SK-N-SH (cell line): ENCODE results near the gene C15orf40. TPM values are rescaled to one million over a fixed set of nuclear protein-coding genes. Genes with fewer than 3 reads are reported as not detected.

Experiments used
- CTCF ChIA-PET: fragments of 300-600, 350-600 bp; formaldehyde crosslinking; extraction: SDS; loops from one replicate; lab custom pipeline; 2021; lab: Yijun Ruan, JAX
- POLR2A ChIA-PET: fragments of 350-600 bp; sonication (Branson Sonifier 250); formaldehyde crosslinking; extraction: SDS; loops from one replicate; lab custom pipeline; 2020; ENCODE audit warnings: antibody characterized with exemption, inconsistent platforms; lab: Yijun Ruan, JAX
- DNase-seq: peaks from one replicate; pipeline ENCODE4 v3.0.0; 2012
- H2AFZ ChIP-seq: fragments of 200-600 bp; sonication (generic); 2 replicates; pipeline ENCODE4 v1.8.1; 2016; ENCODE audit warnings: antibody characterized with exemption, mild to moderate bottlenecking, low read depth
- H3F3A ChIP-seq: fragments of 200-600 bp; sonication (generic); replicated peaks from 2 replicates; pipeline ENCODE3; 2016; ENCODE audit warnings: antibody characterized with exemption, mild to moderate bottlenecking; ENCODE audit not compliant: insufficient read depth
- H3K27ac ChIP-seq, 2 experiments: fragments of 200-500 bp in 1 of 2; fragments of 200-600 bp in 1 of 2; sonication (Bioruptor generic) in 1 of 2; sonication (generic), shearing (Covaris generic) in 1 of 2; 2 replicates each; pipeline versions ENCODE4 v1.5.1 to v1.6.1; 2014 to 2016; ENCODE audit warnings: low read depth in 2 of 2, inconsistent platforms in 1 of 2, low read length in 1 of 2, mild to moderate bottlenecking in 1 of 2, mixed read lengths in 1 of 2
- H3K27me3 ChIP-seq: fragments of 200-600 bp; sonication (generic), shearing (Covaris generic); 2 replicates; pipeline ENCODE4 v1.6.1; 2016; ENCODE audit warnings: mixed run types; ENCODE audit not compliant: insufficient read depth
- H3K36me3 ChIP-seq, 2 experiments: fragments of 200-500 bp in 1 of 2; fragments of 200-600 bp in 1 of 2; sonication (Bioruptor generic) in 1 of 2; sonication (generic) in 1 of 2; replicated peaks in 1 of 2; 2 replicates each; pipeline versions ENCODE3 to v1.5.1; 2014 to 2016; ENCODE audit warnings: low read length in 1 of 2, mild to moderate bottlenecking in 1 of 2; ENCODE audit not compliant: insufficient read depth in 2 of 2, control insufficient read depth in 1 of 2
- H3K4me1 ChIP-seq, 2 experiments: fragments of 200-500 bp in 1 of 2; fragments of 200-600 bp in 1 of 2; sonication (Bioruptor generic) in 1 of 2; sonication (generic), shearing (Covaris generic) in 1 of 2; 2 replicates each; pipeline versions ENCODE4 v1.5.1 to v1.6.1; 2014 to 2016; ENCODE audit warnings: low read depth in 1 of 2, low read length in 1 of 2, mixed run types in 1 of 2; ENCODE audit not compliant: insufficient read depth in 2 of 2, control insufficient read depth in 1 of 2
- H3K4me2 ChIP-seq: fragments of 200-600 bp; sonication (generic), shearing (Covaris generic); 2 replicates; pipeline ENCODE4 v1.6.1; 2017; ENCODE audit warnings: mixed run types
- H3K4me3 ChIP-seq, 2 experiments: fragments of 200-500 bp in 1 of 2; fragments of 200-600 bp in 1 of 2; sonication (Bioruptor generic) in 1 of 2; sonication (generic), shearing (Covaris generic) in 1 of 2; 2 replicates each; pipeline versions ENCODE4 v1.5.1 to v1.8.1; 2014 to 2016; ENCODE audit warnings: low read depth in 2 of 2, inconsistent platforms in 1 of 2, low read length in 1 of 2, mild to moderate bottlenecking in 1 of 2, mixed read lengths in 1 of 2, moderate library complexity in 1 of 2
- H3K79me2 ChIP-seq: fragments of 200-600 bp; sonication (generic); 2 replicates; pipeline ENCODE4 v1.8.1; 2017; ENCODE audit warnings: mild to moderate bottlenecking; ENCODE audit not compliant: insufficient read depth
- H3K9ac ChIP-seq: fragments of 200-600 bp; sonication (generic); 2 replicates; pipeline ENCODE4 v1.6.1; 2017; ENCODE audit warnings: mixed run types
- H3K9me2 ChIP-seq: fragments of 200-600 bp; sonication (generic); 2 replicates; pipeline ENCODE4 v1.6.1; 2017; ENCODE audit warnings: mixed run types
- H3K9me3 ChIP-seq: fragments of 200-600 bp; sonication (generic); 2 replicates; pipeline ENCODE4 v1.6.1; 2017; ENCODE audit warnings: mixed run types, mild to moderate bottlenecking, moderate library complexity
- H4K20me1 ChIP-seq: fragments of 200-600 bp; sonication (generic); 2 replicates; pipeline ENCODE4 v1.6.1; 2017; ENCODE audit warnings: mild to moderate bottlenecking, mixed run types; ENCODE audit not compliant: insufficient read depth
- GABPA ChIP-seq: IDR thresholded peaks from 2 replicates; pipeline ENCODE4 v1.4.0; 2012; ENCODE audit warnings: low read depth, mild to moderate bottlenecking
- GATA2 ChIP-seq: sonication (generic); formaldehyde crosslinking; IDR thresholded peaks from 2 replicates; pipeline ENCODE4 v1.5.0; 2020; ENCODE audit warnings: mild to moderate bottlenecking, missing genetic modification reagents
- JUND ChIP-seq: IDR thresholded peaks from 2 replicates; pipeline ENCODE4 v1.4.0; 2012
- NFIC ChIP-seq: IDR thresholded peaks from 2 replicates; pipeline ENCODE4 v1.4.0; 2012; ENCODE audit warnings: borderline replicate concordance
- SMC3 ChIP-seq: IDR thresholded peaks from 2 replicates; pipeline ENCODE4 v1.6.1; 2012; ENCODE audit warnings: low read depth, low read length, improper control_type of control experiment
- TEAD4 ChIP-seq: IDR thresholded peaks from 2 replicates; pipeline ENCODE4 v1.4.0; 2012; ENCODE audit warnings: mild to moderate bottlenecking, borderline replicate concordance; ENCODE audit not compliant: insufficient read depth
- YY1 ChIP-seq: IDR thresholded peaks from 2 replicates; pipeline ENCODE4 v1.4.0; 2012; ENCODE audit warnings: low read depth, mild to moderate bottlenecking
- WGBS: methylation state at CpG from one replicate; pipeline ENCODE4 v1.1.6; 2017; ENCODE audit warnings: low lambda C conversion rate; 5-methylcytosine and 5-hydroxymethylcytosine counted together
- polyA plus RNA-seq, 3 experiments: library from polyadenylated mRNA; depleted of rRNA; stranded (reverse); fragments of >200 nt; gene quantifications; 2 replicates each; pipeline ENCODE4 v1.2.3, GENCODE V29; 2012
- TF ChIP-seq, protein P1 (sequence below): IDR thresholded peaks from 2 replicates; pipeline ENCODE4; 2012
- TF ChIP-seq, protein P2 (sequence below): fragments of 150-350 bp; IDR thresholded peaks from 2 replicates; pipeline ENCODE4 v1.6.1; 2017; ENCODE audit warnings: antibody characterized with exemption, low read length, low read depth, borderline replicate concordance
- TF ChIP-seq, protein P3 (sequence below): fragments of 150-350 bp; IDR thresholded peaks from 2 replicates; pipeline ENCODE4 v1.6.1; 2016; ENCODE audit warnings: mild to moderate bottlenecking, low read depth, low read length
- TF ChIP-seq, protein P4 (sequence below): IDR thresholded peaks from 2 replicates; pipeline ENCODE4 v1.4.0; 2012; ENCODE audit warnings: low read depth, borderline replicate concordance

Gene C15orf40
- polyA plus RNA-seq, 1 of the 3 experiments (the other 2 are of a cell fraction) = 44.1 TPM

DNA sequence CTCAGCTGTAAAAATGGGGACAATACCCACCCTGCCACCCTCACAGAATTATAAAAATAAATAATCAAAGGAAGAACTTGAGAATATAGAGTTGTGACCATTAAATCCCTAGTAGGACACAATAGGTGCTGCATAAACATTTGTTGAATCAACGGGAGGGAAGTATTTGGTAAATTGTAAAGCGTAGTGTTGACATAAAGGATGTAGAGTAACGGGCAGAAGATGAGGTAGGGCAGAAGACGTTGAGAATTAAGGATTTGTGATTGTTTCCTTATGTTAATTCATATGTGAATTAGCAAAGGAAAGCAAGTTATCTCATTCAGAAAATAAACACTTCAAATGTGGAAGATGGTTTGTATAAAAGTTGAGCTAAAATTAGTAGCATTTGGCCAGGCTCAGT lies 18.3 kb downstream of the C15orf40 start:
- TF ChIP-seq JUND = no peak
- TF ChIP-seq GATA2 (CRISPR knock-in tag) = no peak
- no peak for TF ChIP-seq YY1
- TF ChIP-seq SMC3 = no peak
- TF ChIP-seq, all 33 proteins: peak for 0
- Histone ChIP-seq H3K4me2 (no peak overlapping the region), H3K36me3 (peaks cover 20 to 21% of the 10 kb centered on the region in 2 experiments), H4K20me1 (no peaks in the 10 kb centered on the region), H2AFZ (no peak overlapping the region), H3F3A (peaks cover 10% of the 10 kb centered on the region), H3K4me1 (peaks cover 0 to 2% of the 10 kb centered on the region in 2 experiments; a peak in 1 of 4 replicates), H3K9ac (no peak overlapping the region), H3K4me3 (no peak overlapping the region), H3K79me2 (peaks cover 9% of the 10 kb centered on the region), H3K9me3 (no peaks in the 10 kb centered on the region), H3K27ac (no peak overlapping the region), H3K27me3 (no peaks in the 10 kb centered on the region), H3K9me2 (no peaks in the 10 kb centered on the region)
- WGBS = 87% methylated on average over 4 of the region's 4 CpGs
- DNase-seq = no peak
- POLR2A ChIA-PET = no interaction called here
- CTCF ChIA-PET = interaction anchor here (1.5 to 2.0 kb wide), 2 partner anchors 18 to 142 kb away, joined by 4 read pairs; no protein-coding TSS in a partner anchor

DNA sequence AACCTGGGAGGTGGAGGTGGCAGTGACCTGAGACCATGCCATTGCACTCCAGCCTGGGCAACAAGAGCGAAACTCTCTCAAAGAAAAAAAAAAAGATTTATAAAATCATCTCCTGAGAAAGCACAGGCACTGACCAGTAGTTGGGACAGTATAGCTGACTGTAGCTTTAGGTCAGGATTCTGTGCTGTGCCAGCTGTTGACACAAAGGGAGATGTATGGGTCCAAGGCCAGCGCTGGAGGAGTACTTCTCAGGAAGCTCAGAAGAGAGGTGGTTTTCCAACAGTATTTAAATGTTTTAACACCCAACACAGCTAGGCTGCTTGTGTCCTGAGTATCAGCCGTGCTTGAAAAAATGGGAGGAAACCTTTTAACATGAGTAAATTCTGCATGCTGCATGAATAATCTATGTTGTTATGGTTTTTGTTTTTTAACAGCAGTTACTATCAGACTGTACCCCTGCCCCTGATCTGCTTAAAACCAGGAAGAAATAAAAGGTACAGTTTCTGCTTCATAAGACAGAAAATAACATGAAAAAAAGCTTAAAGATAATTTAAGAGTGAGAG lies 18.9 kb downstream of the C15orf40 start:
- ChIA-PET POLR2A (no interaction called here), CTCF (interaction anchor here (2.0 kb wide), 1 partner anchor 141 kb away, joined by 4 read pairs; no protein-coding TSS in a partner anchor)
- Histone ChIP-seq H3K27ac (no peak overlapping the region), H2AFZ (no peak overlapping the region), H3K79me2 (peaks cover 15% of the 10 kb centered on the region), H3K4me3 (no peak overlapping the region), H4K20me1 (no peaks in the 10 kb centered on the region), H3K4me1 (peaks cover 0 to 3% of the 10 kb centered on the region in 2 experiments; a peak in 1 of 4 replicates), H3F3A (peaks cover 10% of the 10 kb centered on the region), H3K9me2 (no peaks in the 10 kb centered on the region), H3K4me2 (no peak overlapping the region), H3K27me3 (no peaks in the 10 kb centered on the region), H3K9ac (no peak overlapping the region), H3K36me3 (peaks cover 20 to 24% of the 10 kb centered on the region in 2 experiments), H3K9me3 (no peaks in the 10 kb centered on the region)
- DNase-seq = no peak
- WGBS = 93% methylated on average over 3 of the region's 3 CpGs
- TF ChIP-seq GATA2 (CRISPR knock-in tag) (no peak), TEAD4 (no peak), GABPA (no peak), SMC3 (no peak), JUND (no peak), NFIC (no peak)
- TF ChIP-seq, protein P1, sequence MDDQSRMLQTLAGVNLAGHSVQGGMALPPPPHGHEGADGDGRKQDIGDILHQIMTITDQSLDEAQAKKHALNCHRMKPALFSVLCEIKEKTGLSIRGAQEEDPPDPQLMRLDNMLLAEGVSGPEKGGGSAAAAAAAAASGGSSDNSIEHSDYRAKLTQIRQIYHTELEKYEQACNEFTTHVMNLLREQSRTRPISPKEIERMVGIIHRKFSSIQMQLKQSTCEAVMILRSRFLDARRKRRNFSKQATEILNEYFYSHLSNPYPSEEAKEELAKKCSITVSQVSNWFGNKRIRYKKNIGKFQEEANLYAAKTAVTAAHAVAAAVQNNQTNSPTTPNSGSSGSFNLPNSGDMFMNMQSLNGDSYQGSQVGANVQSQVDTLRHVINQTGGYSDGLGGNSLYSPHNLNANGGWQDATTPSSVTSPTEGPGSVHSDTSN = no peak
- TF ChIP-seq, protein P2, sequence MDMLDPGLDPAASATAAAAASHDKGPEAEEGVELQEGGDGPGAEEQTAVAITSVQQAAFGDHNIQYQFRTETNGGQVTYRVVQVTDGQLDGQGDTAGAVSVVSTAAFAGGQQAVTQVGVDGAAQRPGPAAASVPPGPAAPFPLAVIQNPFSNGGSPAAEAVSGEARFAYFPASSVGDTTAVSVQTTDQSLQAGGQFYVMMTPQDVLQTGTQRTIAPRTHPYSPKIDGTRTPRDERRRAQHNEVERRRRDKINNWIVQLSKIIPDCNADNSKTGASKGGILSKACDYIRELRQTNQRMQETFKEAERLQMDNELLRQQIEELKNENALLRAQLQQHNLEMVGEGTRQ = no peak
- TF ChIP-seq, protein P3, sequence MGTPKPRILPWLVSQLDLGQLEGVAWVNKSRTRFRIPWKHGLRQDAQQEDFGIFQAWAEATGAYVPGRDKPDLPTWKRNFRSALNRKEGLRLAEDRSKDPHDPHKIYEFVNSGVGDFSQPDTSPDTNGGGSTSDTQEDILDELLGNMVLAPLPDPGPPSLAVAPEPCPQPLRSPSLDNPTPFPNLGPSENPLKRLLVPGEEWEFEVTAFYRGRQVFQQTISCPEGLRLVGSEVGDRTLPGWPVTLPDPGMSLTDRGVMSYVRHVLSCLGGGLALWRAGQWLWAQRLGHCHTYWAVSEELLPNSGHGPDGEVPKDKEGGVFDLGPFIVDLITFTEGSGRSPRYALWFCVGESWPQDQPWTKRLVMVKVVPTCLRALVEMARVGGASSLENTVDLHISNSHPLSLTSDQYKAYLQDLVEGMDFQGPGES = no peak
- TF ChIP-seq, protein P4, sequence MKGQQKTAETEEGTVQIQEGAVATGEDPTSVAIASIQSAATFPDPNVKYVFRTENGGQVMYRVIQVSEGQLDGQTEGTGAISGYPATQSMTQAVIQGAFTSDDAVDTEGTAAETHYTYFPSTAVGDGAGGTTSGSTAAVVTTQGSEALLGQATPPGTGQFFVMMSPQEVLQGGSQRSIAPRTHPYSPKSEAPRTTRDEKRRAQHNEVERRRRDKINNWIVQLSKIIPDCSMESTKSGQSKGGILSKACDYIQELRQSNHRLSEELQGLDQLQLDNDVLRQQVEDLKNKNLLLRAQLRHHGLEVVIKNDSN = no peak
